SK-N-SH (cell line): ENCODE data around the gene ERC1. TPM values are rescaled to one million over a fixed set of nuclear protein-coding genes. Genes with fewer than 3 reads are reported as not detected.

Experiments
- CTCF ChIA-PET: fragments of 300-600, 350-600 bp; formaldehyde crosslinking; extraction: SDS; loops from one replicate; lab custom pipeline; 2021; lab: Yijun Ruan, JAX
- POLR2A ChIA-PET: fragments of 350-600 bp; sonication (Branson Sonifier 250); formaldehyde crosslinking; extraction: SDS; loops from one replicate; lab custom pipeline; 2020; ENCODE audit warnings: antibody characterized with exemption, inconsistent platforms; lab: Yijun Ruan, JAX
- DNase-seq: peaks from one replicate; pipeline ENCODE4 v3.0.0; 2012
- H2AFZ ChIP-seq: fragments of 200-600 bp; sonication (generic); 2 replicates; pipeline ENCODE4 v1.8.1; 2016; ENCODE audit warnings: antibody characterized with exemption, mild to moderate bottlenecking, low read depth
- H3F3A ChIP-seq: fragments of 200-600 bp; sonication (generic); replicated peaks from 2 replicates; pipeline ENCODE3; 2016; ENCODE audit warnings: antibody characterized with exemption, mild to moderate bottlenecking; ENCODE audit not compliant: insufficient read depth
- H3K27ac ChIP-seq, 2 experiments: fragments of 200-500 bp in 1 of 2; fragments of 200-600 bp in 1 of 2; sonication (Bioruptor generic) in 1 of 2; sonication (generic), shearing (Covaris generic) in 1 of 2; 2 replicates each; pipeline versions ENCODE4 v1.5.1 to v1.6.1; 2014 to 2016; ENCODE audit warnings: low read depth in 2 of 2, inconsistent platforms in 1 of 2, low read length in 1 of 2, mild to moderate bottlenecking in 1 of 2, mixed read lengths in 1 of 2
- H3K27me3 ChIP-seq: fragments of 200-600 bp; sonication (generic), shearing (Covaris generic); 2 replicates; pipeline ENCODE4 v1.6.1; 2016; ENCODE audit warnings: mixed run types; ENCODE audit not compliant: insufficient read depth
- H3K36me3 ChIP-seq, 2 experiments: fragments of 200-500 bp in 1 of 2; fragments of 200-600 bp in 1 of 2; sonication (Bioruptor generic) in 1 of 2; sonication (generic) in 1 of 2; replicated peaks in 1 of 2; 2 replicates each; pipeline versions ENCODE3 to v1.5.1; 2014 to 2016; ENCODE audit warnings: low read length in 1 of 2, mild to moderate bottlenecking in 1 of 2; ENCODE audit not compliant: insufficient read depth in 2 of 2, control insufficient read depth in 1 of 2
- H3K4me1 ChIP-seq, 2 experiments: fragments of 200-500 bp in 1 of 2; fragments of 200-600 bp in 1 of 2; sonication (Bioruptor generic) in 1 of 2; sonication (generic), shearing (Covaris generic) in 1 of 2; 2 replicates each; pipeline versions ENCODE4 v1.5.1 to v1.6.1; 2014 to 2016; ENCODE audit warnings: low read depth in 1 of 2, low read length in 1 of 2, mixed run types in 1 of 2; ENCODE audit not compliant: insufficient read depth in 2 of 2, control insufficient read depth in 1 of 2
- H3K4me2 ChIP-seq: fragments of 200-600 bp; sonication (generic), shearing (Covaris generic); 2 replicates; pipeline ENCODE4 v1.6.1; 2017; ENCODE audit warnings: mixed run types
- H3K4me3 ChIP-seq, 2 experiments: fragments of 200-500 bp in 1 of 2; fragments of 200-600 bp in 1 of 2; sonication (Bioruptor generic) in 1 of 2; sonication (generic), shearing (Covaris generic) in 1 of 2; 2 replicates each; pipeline versions ENCODE4 v1.5.1 to v1.8.1; 2014 to 2016; ENCODE audit warnings: low read depth in 2 of 2, inconsistent platforms in 1 of 2, low read length in 1 of 2, mild to moderate bottlenecking in 1 of 2, mixed read lengths in 1 of 2, moderate library complexity in 1 of 2
- H3K79me2 ChIP-seq: fragments of 200-600 bp; sonication (generic); 2 replicates; pipeline ENCODE4 v1.8.1; 2017; ENCODE audit warnings: mild to moderate bottlenecking; ENCODE audit not compliant: insufficient read depth
- H3K9ac ChIP-seq: fragments of 200-600 bp; sonication (generic); 2 replicates; pipeline ENCODE4 v1.6.1; 2017; ENCODE audit warnings: mixed run types
- H3K9me2 ChIP-seq: fragments of 200-600 bp; sonication (generic); 2 replicates; pipeline ENCODE4 v1.6.1; 2017; ENCODE audit warnings: mixed run types
- H3K9me3 ChIP-seq: fragments of 200-600 bp; sonication (generic); 2 replicates; pipeline ENCODE4 v1.6.1; 2017; ENCODE audit warnings: mixed run types, mild to moderate bottlenecking, moderate library complexity
- H4K20me1 ChIP-seq: fragments of 200-600 bp; sonication (generic); 2 replicates; pipeline ENCODE4 v1.6.1; 2017; ENCODE audit warnings: mild to moderate bottlenecking, mixed run types; ENCODE audit not compliant: insufficient read depth
- EP300 ChIP-seq, 2 experiments: IDR thresholded peaks; 2 replicates each; pipeline versions ENCODE4 v1.4.0 to v1.6.1; 2012; ENCODE audit warnings: borderline replicate concordance in 1 of 2, low read depth in 1 of 2, low read length in 1 of 2
- FOXJ3 ChIP-seq: sonication (generic); formaldehyde crosslinking; IDR thresholded peaks from 2 replicates; pipeline ENCODE4 v1.5.1; 2020; ENCODE audit warnings: mild to moderate bottlenecking, missing genetic modification reagents
- GATA2 ChIP-seq: sonication (generic); formaldehyde crosslinking; IDR thresholded peaks from 2 replicates; pipeline ENCODE4 v1.5.0; 2020; ENCODE audit warnings: mild to moderate bottlenecking, missing genetic modification reagents
- RAD21 ChIP-seq: IDR thresholded peaks from 2 replicates; pipeline ENCODE4 v1.6.1; 2012; ENCODE audit warnings: mild to moderate bottlenecking, low read length
- RFX5 ChIP-seq: IDR thresholded peaks from 2 replicates; pipeline ENCODE4 v1.6.1; 2012; ENCODE audit warnings: mild to moderate bottlenecking, improper control_type of control experiment, low read length
- RXRA ChIP-seq: IDR thresholded peaks from 2 replicates; pipeline ENCODE4 v1.4.0; 2012; ENCODE audit warnings: low read depth, mild to moderate bottlenecking, borderline replicate concordance
- SMC3 ChIP-seq: IDR thresholded peaks from 2 replicates; pipeline ENCODE4 v1.6.1; 2012; ENCODE audit warnings: low read depth, low read length, improper control_type of control experiment
- YY1 ChIP-seq: IDR thresholded peaks from 2 replicates; pipeline ENCODE4 v1.4.0; 2012; ENCODE audit warnings: low read depth, mild to moderate bottlenecking
- ZBTB33 ChIP-seq: IDR thresholded peaks from 2 replicates; pipeline ENCODE4 v1.4.0; 2012; ENCODE audit warnings: low read depth, borderline replicate concordance
- WGBS: methylation state at CpG from one replicate; pipeline ENCODE4 v1.1.6; 2017; ENCODE audit warnings: low lambda C conversion rate; 5-methylcytosine and 5-hydroxymethylcytosine counted together
- polyA plus RNA-seq, 3 experiments: library from polyadenylated mRNA; depleted of rRNA; stranded (reverse); fragments of >200 nt; gene quantifications; 2 replicates each; pipeline ENCODE4 v1.2.3, GENCODE V29; 2012

The ERC1 gene
- polyA plus RNA-seq, 1 of the 3 experiments (the other 2 are of a cell fraction): 7.5 TPM

- no peak for TF ChIP-seq RFX5
- no peak overlapping the region for H3K4me2 ChIP-seq
- POLR2A ChIA-PET: no interaction called here
- peaks cover 3% of the 10 kb centered on the region for H3F3A ChIP-seq
- no peaks in the 10 kb centered on the region for H3K9me2 ChIP-seq
- CTCF ChIA-PET: no interaction called here
- no peak overlapping the region for H3K9ac ChIP-seq
- H3K27me3 ChIP-seq: no peaks in the 10 kb centered on the region
- H3K4me3 ChIP-seq: no peak overlapping the region
- no peak for DNase-seq
- no peak overlapping the region for H2AFZ ChIP-seq
- H3K9me3 ChIP-seq: no peaks in the 10 kb centered on the region
- no peaks in the 10 kb centered on the region for H4K20me1 ChIP-seq
- H3K36me3 ChIP-seq: no peaks in the 10 kb centered on the region
- no peaks in the 10 kb centered on the region; a peak in 1 of 4 replicates for H3K4me1 ChIP-seq
- 85% methylated on average over 4 of the region's 4 CpGs for WGBS
- H3K27ac ChIP-seq: no peak overlapping the region
- H3K79me2 ChIP-seq: no peaks in the 10 kb centered on the region
These were observed 16.7 kb upstream of the ERC1 start for GRCh38 chr12:974271-974862.

GRCh38 chr12:976644-977043 is 14.4 kb upstream of the ERC1 start:
- H3K9me2 ChIP-seq: no peaks in the 10 kb centered on the region
- H3K36me3 ChIP-seq: no peaks in the 10 kb centered on the region
- H3K79me2 ChIP-seq: no peaks in the 10 kb centered on the region
- H4K20me1 ChIP-seq: no peaks in the 10 kb centered on the region
- H3K9ac ChIP-seq: no peak overlapping the region
- H3K27ac ChIP-seq: no peak overlapping the region
- H3K4me1 ChIP-seq: no peaks in the 10 kb centered on the region; a peak in 1 of 4 replicates
- WGBS: 83% methylated on average over 6 of the region's 6 CpGs
- H3K9me3 ChIP-seq: no peaks in the 10 kb centered on the region
- H3K4me3 ChIP-seq: no peak overlapping the region
- ChIA-PET POLR2A (no interaction called here), CTCF (interaction anchor here (0.8 to 1.1 kb wide), 2 partner anchors 107 to 116 kb away, joined by 3 read pairs; no protein-coding TSS in a partner anchor)
- H2AFZ ChIP-seq: no peak overlapping the region
- DNase-seq: no peak
- TF ChIP-seq RFX5 (no peak), FOXJ3 (no peak), YY1 (no peak)
- H3K27me3 ChIP-seq: no peaks in the 10 kb centered on the region
- H3K4me2 ChIP-seq: no peak overlapping the region
- no peaks in the 10 kb centered on the region for H3F3A ChIP-seq

GRCh38 chr12:977156-977555 is 13.9 kb upstream of the ERC1 start:
- no peak overlapping the region for H3K4me3 ChIP-seq
- no peak overlapping the region for H3K4me2 ChIP-seq
- no peaks in the 10 kb centered on the region; a peak in 1 of 4 replicates for H3K4me1 ChIP-seq
- H3K27ac ChIP-seq: no peak overlapping the region
- no peaks in the 10 kb centered on the region for H3K9me3 ChIP-seq
- no peak for DNase-seq
- H3K27me3 ChIP-seq: no peaks in the 10 kb centered on the region
- CTCF ChIA-PET: interaction anchor here (0.8 to 1.6 kb wide), 2 partner anchors 25 to 116 kb away, joined by 3 to 4 read pairs; no protein-coding TSS in a partner anchor
- H3F3A ChIP-seq: peaks cover 3% of the 10 kb centered on the region
- H3K9me2 ChIP-seq: no peaks in the 10 kb centered on the region
- H2AFZ ChIP-seq: no peak overlapping the region
- H3K79me2 ChIP-seq: no peaks in the 10 kb centered on the region
- POLR2A ChIA-PET: no interaction called here
- TF ChIP-seq ZBTB33 (no peak), GATA2 (CRISPR knock-in tag) (no peak), RAD21 (no peak), YY1 (no peak), EP300 (IDR thresholded peaks at IDR 0.05; ENCODE audit: borderline replicate concordance in 1 of 2, low read depth in 1 of 2, low read length in 1 of 2) (no peak), SMC3 (no peak), FOXJ3 (no peak), RXRA (no peak)
- no peak overlapping the region for H3K9ac ChIP-seq
- 98% methylated on average over 4 of the region's 4 CpGs for WGBS
- no peaks in the 10 kb centered on the region for H3K36me3 ChIP-seq
- H4K20me1 ChIP-seq: no peaks in the 10 kb centered on the region
